ENCODE measurements around the gene MAG.
"Not testable (repeated sequence)": the region's sequence is repeated elsewhere in the genome, so short reads cannot be mapped to it uniquely, and the experiment has no call there.

The MAG gene

GRCh38 chr19:35279985-35280821, 11.8 kb upstream of the MAG start:
- DNase-seq (ENCODE audit: low read depth, low spot score): no peak

DNA sequence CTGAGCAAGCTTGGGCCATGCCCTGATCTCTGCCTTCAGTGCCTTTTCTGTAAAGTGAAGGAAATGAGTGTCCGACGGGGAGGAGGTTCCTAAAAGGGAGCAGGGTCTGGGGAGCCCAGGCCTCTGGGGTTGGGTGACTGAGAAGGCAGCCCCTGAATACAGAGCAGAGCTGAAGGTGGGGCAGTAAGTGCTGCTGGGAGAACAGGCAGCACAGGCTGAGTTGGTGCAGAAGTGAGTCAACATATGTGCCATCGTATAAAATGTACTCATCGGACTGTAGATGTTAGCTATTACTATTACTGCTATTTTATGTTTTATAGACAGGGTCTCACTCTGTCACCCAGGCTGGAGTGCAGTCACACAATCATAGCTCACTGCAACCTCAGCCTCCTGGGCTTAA, 10.7 kb upstream of the MAG start:
- no peak for DNase-seq (ENCODE audit: low read depth, low spot score)

- no peak for DNase-seq (ENCODE audit: low read depth, low spot score)
Measured at GRCh38 chr19:35284153-35285094, 7.5 kb upstream of the MAG start.

GRCh38 chr19:35285095-35285449, 6.9 kb upstream of the MAG start:
- no peak for DNase-seq (ENCODE audit: low read depth, low spot score)

- not testable (repeated sequence) for DNase-seq (ENCODE audit: low read depth, low spot score)
Measured at GRCh38 chr19:35285465-35285864, 6.5 kb upstream of the MAG start.

GRCh38 chr19:35286101-35286500, 5.9 kb upstream of the MAG start:
- not testable (repeated sequence) for DNase-seq (ENCODE audit: low read depth, low spot score)

DNA sequence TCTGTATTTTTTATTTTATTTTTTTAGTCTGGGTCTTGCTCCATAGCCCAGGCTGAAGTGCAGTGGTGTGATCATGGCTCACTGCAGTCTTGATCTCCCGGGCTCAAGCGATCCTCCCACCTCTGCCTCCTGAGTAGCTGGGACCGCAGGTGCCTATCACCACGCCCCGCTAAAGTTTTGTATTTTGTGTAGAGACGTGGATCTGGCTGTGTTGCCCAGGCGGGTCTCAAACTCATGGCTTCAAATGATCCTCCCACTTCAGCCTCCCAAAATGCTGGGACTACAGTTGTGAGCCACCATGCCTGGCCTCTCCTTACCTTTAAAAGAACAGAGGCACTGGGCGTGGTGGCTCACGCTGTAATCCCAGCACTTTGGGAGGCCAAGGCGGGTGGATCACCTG, 4.2 kb upstream of the MAG start:
- DNase-seq (ENCODE audit: low read depth, low spot score): no peak

GRCh38 chr19:35288331-35288730, 3.6 kb upstream of the MAG start:
- no peak for DNase-seq (ENCODE audit: low read depth, low spot score)

DNA sequence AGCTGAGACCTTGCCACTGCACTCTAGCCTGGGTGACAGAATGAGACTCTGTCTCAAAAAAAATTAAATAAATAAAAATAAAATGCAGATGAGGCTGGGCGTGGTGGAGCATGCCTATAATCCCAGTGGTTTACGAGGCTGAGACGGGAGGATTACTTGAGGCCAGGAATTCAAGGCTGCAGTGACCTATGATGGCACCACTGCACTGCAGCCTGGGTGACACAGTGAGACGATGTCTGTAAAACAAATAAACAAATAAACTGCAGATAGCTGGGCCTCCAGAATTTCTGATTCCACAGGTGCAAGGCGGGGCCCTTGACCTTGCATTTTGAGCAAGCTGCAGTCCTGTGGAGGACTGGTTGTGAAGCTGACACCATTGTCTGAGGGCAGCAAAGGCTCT, 3.1 kb upstream of the MAG start:
- DNase-seq (ENCODE audit: low read depth, low spot score): no peak

GRCh38 chr19:35290381-35291127, 1.4 kb upstream of the MAG start:
- no peak for DNase-seq (ENCODE audit: low read depth, low spot score)

- DNase-seq (ENCODE audit: low read depth, low spot score): no peak
Measured at GRCh38 chr19:35291259-35291658, 702 bp upstream of the MAG start.

GRCh38 chr19:35292421-35293362, 731 bp downstream of the MAG start:
- no peak for DNase-seq (ENCODE audit: low read depth, low spot score)

DNA sequence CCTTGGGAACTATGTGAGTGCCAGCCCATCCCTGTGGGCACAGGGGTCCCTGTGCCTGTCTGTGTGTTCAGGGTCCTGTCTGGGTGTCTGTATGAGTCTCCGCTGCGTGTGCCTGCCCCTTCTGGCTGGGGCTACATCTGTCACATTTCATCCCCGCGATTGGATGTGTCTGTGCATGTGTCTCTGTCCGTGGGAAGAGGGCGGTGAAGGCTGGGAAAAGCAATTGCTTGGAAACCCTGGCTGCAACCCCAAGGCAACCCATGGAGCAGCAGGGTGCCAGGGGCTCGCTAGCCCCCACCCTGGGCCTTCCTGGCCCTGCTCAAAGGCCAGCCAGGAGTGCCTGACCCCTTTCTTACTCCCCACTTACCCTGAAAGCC, 1.4 kb downstream of the MAG start:
- no peak for DNase-seq (ENCODE audit: low read depth, low spot score)

DNA sequence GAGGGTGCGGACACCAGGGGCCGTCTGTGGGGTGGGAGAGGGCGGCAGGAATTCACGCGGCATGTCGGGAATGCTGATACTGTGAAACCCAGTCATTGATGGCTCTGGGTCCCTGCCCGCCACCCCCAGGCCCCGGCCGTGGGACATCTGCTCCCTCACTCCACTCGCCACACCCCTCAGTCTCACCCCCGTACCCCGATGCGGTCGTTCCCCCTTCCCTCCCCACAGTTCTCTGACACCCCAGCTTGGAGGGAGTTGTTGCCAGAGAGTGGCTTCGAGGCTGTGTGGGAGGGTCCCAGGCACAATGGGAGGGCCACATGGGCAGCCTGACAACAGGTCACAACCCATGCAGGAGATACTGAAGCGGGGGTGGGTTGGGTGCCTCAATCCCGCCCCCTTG, 1.8 kb downstream of the MAG start:
- no peak for DNase-seq (ENCODE audit: low read depth, low spot score)

GRCh38 chr19:35294328-35294727, 2.4 kb downstream of the MAG start:
- DNase-seq (ENCODE audit: low read depth, low spot score): no peak

- DNase-seq (ENCODE audit: low read depth, low spot score): no peak
Measured at GRCh38 chr19:35294859-35295791, 3.2 kb downstream of the MAG start.

DNA sequence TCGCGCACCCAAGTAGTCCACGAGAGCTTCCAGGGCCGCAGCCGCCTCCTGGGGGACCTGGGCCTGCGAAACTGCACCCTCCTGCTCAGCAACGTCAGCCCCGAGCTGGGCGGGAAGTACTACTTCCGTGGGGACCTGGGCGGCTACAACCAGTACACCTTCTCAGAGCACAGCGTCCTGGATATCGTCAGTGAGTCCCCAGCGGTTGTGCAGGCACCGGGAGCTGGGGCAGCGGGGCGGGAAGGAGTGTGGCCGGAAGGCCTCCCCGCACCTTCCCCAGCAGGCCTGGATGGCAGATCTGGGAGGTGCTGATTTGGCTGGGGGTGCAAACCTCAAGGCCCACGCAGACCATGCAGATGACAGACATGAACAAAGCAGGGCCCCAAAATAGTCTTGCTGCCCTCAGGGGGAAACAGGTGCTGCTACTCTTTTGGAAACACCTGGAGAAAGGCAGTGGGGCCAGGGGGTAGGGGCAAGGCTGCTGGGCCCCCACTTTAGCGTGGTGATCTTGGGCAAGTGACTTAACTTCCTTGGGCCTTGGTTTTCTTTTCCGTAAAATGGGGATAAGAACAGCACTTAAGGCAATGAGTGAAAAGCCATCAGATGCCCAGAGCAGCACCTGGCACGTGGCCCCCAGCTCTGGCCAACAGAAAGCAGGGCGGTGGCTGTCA, 4.0 kb downstream of the MAG start:
- peak; percentile 41 for DNase-seq (ENCODE audit: low read depth, low spot score)

- DNase-seq (ENCODE audit: low read depth, low spot score): no peak
Measured at GRCh38 chr19:35296644-35297514, 4.9 kb downstream of the MAG start.

Data from ELF-1 (cell line).